GM12878 (cell line): ENCODE results near the gene ABL2. TPM values are rescaled to one million over a fixed set of nuclear protein-coding genes. Genes with fewer than 3 reads are reported as not detected.

Experiments
- CBFB ChIP-seq: IDR thresholded peaks from 2 replicates; pipeline ENCODE4 v1.6.1; 2016; ENCODE audit warnings: antibody characterized with exemption, low read depth
- EZH2 ChIP-seq: IDR thresholded peaks from 2 replicates; pipeline ENCODE4 v1.6.1; 2012; ENCODE audit warnings: low read depth, mild to moderate bottlenecking, control low read depth, inconsistent platforms, low read length, borderline replicate concordance; ENCODE audit not compliant: control insufficient read depth
- FOS ChIP-seq: IDR thresholded peaks from 3 replicates; pipeline ENCODE4 v1.6.1; 2011; ENCODE audit warnings: borderline replicate concordance; ENCODE audit not compliant: insufficient read length; ENCODE audit errors: extremely low read depth
- HDGF ChIP-seq: fragments of 450-650 bp; IDR thresholded peaks from 2 replicates; pipeline ENCODE4 v1.6.1; 2016; ENCODE audit warnings: antibody characterized with exemption
- SMAD5 ChIP-seq: IDR thresholded peaks from 2 replicates; pipeline ENCODE4 v1.6.1; 2016; ENCODE audit warnings: antibody characterized with exemption, low read depth
- SUPT20H ChIP-seq: IDR thresholded peaks from 2 replicates; pipeline ENCODE4 v1.6.1; 2011; ENCODE audit warnings: low read depth, mild to moderate bottlenecking, low read length, moderate library complexity, borderline replicate concordance; ENCODE audit not compliant: control insufficient read depth
- WRNIP1 ChIP-seq: IDR thresholded peaks from 2 replicates; pipeline ENCODE4 v1.6.1; 2011; ENCODE audit warnings: low read depth, low read length, improper control_type of control experiment, borderline replicate concordance
- YBX1 ChIP-seq: fragments of 450-650 bp; IDR thresholded peaks from 2 replicates; pipeline ENCODE4 v1.6.1; 2016; ENCODE audit warnings: antibody characterized with exemption
- YY1 ChIP-seq: IDR thresholded peaks from 2 replicates; pipeline ENCODE4 v1.6.1; 2011; ENCODE audit warnings: low read depth, mild to moderate bottlenecking, low read length
- ZNF207 ChIP-seq: fragments of 450-650 bp; IDR thresholded peaks from 2 replicates; pipeline ENCODE4 v1.6.1; 2014; ENCODE audit warnings: antibody characterized with exemption, mild to moderate bottlenecking, borderline replicate concordance
- polyA plus RNA-seq, 11 experiments: library from polyadenylated mRNA; depleted of rRNA in 4 of 11; unstranded in 6 of 11; stranded (reverse) in 5 of 11; fragments of >200 nt; fragmentation: Nextera tagmentation in 4 of 11; fragmentation: Illumina TruSeq in 1 of 11; extraction: Ambion mirVana in 4 of 11; extraction: Trizol in 1 of 11; gene quantifications; 1 replicate in 1 of 11; 2 replicates in 10 of 11; pipeline versions ENCODE4 v1.2.1 to v1.2.3, GENCODE V29; 2011 to 2016; ENCODE audit warnings: inconsistent platforms in 2 of 11, missing spikeins in 2 of 11, low read depth in 1 of 11
- total RNA-seq, 4 experiments: library from RNA; depleted of rRNA in 3 of 4; stranded (reverse); fragments of >200 nt in 3 of 4; fragmentation: Illumina TruSeq in 1 of 4; extraction: Trizol in 1 of 4; gene quantifications; 2 replicates each; pipeline versions ENCODE4 v1.2.1 to v1.2.3, GENCODE V29; 2013 to 2021
- TF ChIP-seq, protein P1 (sequence below): IDR thresholded peaks from 2 replicates; pipeline ENCODE4 v1.6.1; 2011; ENCODE audit warnings: low read depth, low read length, improper control_type of control experiment, borderline replicate concordance
- TF ChIP-seq, protein P2 (sequence below): fragments of 450-650 bp; IDR thresholded peaks from 2 replicates; pipeline ENCODE4 v1.6.1; 2018; ENCODE audit warnings: borderline replicate concordance, mild to moderate bottlenecking; ENCODE audit not compliant: partially characterized antibody
- TF ChIP-seq, protein P3 (sequence below): IDR thresholded peaks from 2 replicates; pipeline ENCODE4 v1.6.1; 2012; ENCODE audit warnings: low read length, inconsistent platforms
- TF ChIP-seq, protein P4 (sequence below): fragments of 450-650 bp; IDR thresholded peaks from 2 replicates; pipeline ENCODE4 v1.6.1; 2018; ENCODE audit warnings: mild to moderate bottlenecking, low read depth, moderate library complexity; ENCODE audit not compliant: partially characterized antibody
- TF ChIP-seq, protein P5 (sequence below): fragments of 450-650 bp; IDR thresholded peaks from 2 replicates; pipeline ENCODE4 v1.6.1; 2017; ENCODE audit warnings: borderline replicate concordance
- TF ChIP-seq, protein P6 (sequence below): IDR thresholded peaks from 2 replicates; pipeline ENCODE4 v1.6.1; 2011; ENCODE audit warnings: borderline replicate concordance, low read depth, mild to moderate bottlenecking, moderate library complexity, low read length; ENCODE audit not compliant: insufficient read depth, poor library complexity, severe bottlenecking

ABL2 gene
- total and polyA plus RNA-seq, 10 of the 15 experiments (the other 5 are each of a cell fraction or from before 2014, with no cell fraction given), result 0.57 to 9.4 (median 3.6) TPM

DNA sequence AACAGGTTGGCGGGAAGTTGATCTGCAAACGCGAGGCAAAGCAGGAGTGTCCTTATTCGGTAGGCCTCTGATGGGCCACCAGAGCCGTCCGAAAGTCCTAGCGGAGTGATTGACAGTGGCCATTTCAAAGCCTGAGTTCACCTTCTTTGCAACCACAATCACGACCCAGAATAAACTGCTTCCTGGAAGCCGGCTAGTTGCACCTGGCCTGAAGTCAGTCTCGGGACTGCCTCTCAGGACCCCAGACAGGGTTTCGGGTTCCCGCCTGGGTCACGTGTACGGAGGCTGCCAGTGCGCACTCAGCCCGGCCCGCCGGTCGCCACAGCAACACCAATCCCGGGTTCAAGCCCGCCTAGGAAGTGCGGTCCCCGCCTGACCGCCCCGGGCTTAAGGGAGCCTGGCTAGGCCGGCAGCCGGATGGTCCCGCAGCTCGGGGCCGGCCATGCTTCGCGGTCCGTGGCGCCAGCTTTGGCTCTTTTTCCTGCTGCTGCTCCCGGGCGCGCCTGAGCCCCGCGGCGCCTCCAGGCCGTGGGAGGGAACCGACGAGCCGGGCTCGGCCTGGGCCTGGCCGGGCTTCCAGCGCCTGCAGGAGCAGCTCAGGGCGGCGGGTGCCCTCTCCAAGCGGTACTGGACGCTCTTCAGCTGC lies 147.7 kb downstream of the ABL2 start, which contains the start of gene TOR3A (continued):
- TF ChIP-seq, protein P1, sequence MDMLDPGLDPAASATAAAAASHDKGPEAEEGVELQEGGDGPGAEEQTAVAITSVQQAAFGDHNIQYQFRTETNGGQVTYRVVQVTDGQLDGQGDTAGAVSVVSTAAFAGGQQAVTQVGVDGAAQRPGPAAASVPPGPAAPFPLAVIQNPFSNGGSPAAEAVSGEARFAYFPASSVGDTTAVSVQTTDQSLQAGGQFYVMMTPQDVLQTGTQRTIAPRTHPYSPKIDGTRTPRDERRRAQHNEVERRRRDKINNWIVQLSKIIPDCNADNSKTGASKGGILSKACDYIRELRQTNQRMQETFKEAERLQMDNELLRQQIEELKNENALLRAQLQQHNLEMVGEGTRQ, result peak; percentile 84
- TF ChIP-seq, protein P2, sequence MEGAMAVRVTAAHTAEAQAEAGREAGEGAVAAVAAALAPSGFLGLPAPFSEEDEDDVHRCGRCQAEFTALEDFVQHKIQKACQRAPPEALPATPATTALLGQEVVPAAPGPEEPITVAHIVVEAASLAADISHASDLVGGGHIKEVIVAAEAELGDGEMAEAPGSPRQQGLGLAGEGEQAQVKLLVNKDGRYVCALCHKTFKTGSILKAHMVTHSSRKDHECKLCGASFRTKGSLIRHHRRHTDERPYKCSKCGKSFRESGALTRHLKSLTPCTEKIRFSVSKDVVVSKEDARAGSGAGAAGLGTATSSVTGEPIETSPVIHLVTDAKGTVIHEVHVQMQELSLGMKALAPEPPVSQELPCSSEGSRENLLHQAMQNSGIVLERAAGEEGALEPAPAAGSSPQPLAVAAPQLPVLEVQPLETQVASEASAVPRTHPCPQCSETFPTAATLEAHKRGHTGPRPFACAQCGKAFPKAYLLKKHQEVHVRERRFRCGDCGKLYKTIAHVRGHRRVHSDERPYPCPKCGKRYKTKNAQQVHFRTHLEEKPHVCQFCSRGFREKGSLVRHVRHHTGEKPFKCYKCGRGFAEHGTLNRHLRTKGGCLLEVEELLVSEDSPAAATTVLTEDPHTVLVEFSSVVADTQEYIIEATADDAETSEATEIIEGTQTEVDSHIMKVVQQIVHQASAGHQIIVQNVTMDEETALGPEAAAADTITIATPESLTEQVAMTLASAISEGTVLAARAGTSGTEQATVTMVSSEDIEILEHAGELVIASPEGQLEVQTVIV, result peak; percentile 36
- TF ChIP-seq HDGF (peak; percentile 24; the same call in 1 of the 2 replicates), ZNF207 (0 out of 2 replicates have a peak, but pooled peaks have one; percentile 42), EZH2 (no peak), YY1 (peak; percentile 88), SMAD5 (no peak; the same call in 1 of the 2 replicates), SUPT20H (no peak), YBX1 (no peak), FOS (peak; percentile 13), CBFB (peak; percentile 93), WRNIP1 (no peak)
- TF ChIP-seq, protein P3, sequence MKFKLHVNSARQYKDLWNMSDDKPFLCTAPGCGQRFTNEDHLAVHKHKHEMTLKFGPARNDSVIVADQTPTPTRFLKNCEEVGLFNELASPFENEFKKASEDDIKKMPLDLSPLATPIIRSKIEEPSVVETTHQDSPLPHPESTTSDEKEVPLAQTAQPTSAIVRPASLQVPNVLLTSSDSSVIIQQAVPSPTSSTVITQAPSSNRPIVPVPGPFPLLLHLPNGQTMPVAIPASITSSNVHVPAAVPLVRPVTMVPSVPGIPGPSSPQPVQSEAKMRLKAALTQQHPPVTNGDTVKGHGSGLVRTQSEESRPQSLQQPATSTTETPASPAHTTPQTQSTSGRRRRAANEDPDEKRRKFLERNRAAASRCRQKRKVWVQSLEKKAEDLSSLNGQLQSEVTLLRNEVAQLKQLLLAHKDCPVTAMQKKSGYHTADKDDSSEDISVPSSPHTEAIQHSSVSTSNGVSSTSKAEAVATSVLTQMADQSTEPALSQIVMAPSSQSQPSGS, result 0 out of 2 replicates have a peak, but pooled peaks have one; percentile 18
- TF ChIP-seq, protein P4, sequence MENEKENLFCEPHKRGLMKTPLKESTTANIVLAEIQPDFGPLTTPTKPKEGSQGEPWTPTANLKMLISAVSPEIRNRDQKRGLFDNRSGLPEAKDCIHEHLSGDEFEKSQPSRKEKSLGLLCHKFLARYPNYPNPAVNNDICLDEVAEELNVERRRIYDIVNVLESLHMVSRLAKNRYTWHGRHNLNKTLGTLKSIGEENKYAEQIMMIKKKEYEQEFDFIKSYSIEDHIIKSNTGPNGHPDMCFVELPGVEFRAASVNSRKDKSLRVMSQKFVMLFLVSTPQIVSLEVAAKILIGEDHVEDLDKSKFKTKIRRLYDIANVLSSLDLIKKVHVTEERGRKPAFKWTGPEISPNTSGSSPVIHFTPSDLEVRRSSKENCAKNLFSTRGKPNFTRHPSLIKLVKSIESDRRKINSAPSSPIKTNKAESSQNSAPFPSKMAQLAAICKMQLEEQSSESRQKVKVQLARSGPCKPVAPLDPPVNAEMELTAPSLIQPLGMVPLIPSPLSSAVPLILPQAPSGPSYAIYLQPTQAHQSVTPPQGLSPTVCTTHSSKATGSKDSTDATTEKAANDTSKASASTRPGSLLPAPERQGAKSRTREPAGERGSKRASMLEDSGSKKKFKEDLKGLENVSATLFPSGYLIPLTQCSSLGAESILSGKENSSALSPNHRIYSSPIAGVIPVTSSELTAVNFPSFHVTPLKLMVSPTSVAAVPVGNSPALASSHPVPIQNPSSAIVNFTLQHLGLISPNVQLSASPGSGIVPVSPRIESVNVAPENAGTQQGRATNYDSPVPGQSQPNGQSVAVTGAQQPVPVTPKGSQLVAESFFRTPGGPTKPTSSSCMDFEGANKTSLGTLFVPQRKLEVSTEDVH, result no peak
- TF ChIP-seq, protein P5, sequence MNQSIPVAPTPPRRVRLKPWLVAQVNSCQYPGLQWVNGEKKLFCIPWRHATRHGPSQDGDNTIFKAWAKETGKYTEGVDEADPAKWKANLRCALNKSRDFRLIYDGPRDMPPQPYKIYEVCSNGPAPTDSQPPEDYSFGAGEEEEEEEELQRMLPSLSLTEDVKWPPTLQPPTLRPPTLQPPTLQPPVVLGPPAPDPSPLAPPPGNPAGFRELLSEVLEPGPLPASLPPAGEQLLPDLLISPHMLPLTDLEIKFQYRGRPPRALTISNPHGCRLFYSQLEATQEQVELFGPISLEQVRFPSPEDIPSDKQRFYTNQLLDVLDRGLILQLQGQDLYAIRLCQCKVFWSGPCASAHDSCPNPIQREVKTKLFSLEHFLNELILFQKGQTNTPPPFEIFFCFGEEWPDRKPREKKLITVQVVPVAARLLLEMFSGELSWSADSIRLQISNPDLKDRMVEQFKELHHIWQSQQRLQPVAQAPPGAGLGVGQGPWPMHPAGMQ, result no peak
- TF ChIP-seq, protein P6, sequence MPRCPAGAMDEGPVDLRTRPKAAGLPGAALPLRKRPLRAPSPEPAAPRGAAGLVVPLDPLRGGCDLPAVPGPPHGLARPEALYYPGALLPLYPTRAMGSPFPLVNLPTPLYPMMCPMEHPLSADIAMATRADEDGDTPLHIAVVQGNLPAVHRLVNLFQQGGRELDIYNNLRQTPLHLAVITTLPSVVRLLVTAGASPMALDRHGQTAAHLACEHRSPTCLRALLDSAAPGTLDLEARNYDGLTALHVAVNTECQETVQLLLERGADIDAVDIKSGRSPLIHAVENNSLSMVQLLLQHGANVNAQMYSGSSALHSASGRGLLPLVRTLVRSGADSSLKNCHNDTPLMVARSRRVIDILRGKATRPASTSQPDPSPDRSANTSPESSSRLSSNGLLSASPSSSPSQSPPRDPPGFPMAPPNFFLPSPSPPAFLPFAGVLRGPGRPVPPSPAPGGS, result peak; percentile 78
